Inferior parietal cortex (tissue), 1 donor: Measurements from ENCODE around the gene UBAP2L.
"Not testable (repeated sequence)": the region's sequence is repeated elsewhere in the genome, so short reads cannot be mapped to it uniquely, and the experiment has no call there.

Source experiments
- DNase-seq: peaks from one replicate; pipeline ENCODE4 v3.0.0-alpha.2; 2016; ENCODE audit errors: extremely low spot score

The UBAP2L gene

GRCh38 chr1:154198756-154199562 is 21.8 kb upstream of the UBAP2L start:
- DNase-seq = peak; percentile 73

GRCh38 chr1:154199563-154199879 is 21.2 kb upstream of the UBAP2L start:
- DNase-seq = no peak

- not testable (repeated sequence) for DNase-seq
Observed at GRCh38 chr1:154205778-154206177, 15.0 kb upstream of the UBAP2L start.

- no peak for DNase-seq
Observed at GRCh38 chr1:154206196-154206595, 14.6 kb upstream of the UBAP2L start, which contains the start of gene CFAP141. CFAP141 (minus strand) TSS chr1:154206333; CDS start chr1:154206307, 26 bp downstream.

- no peak for DNase-seq
Observed at GRCh38 chr1:154207262-154207661, 13.5 kb upstream of the UBAP2L start.

GRCh38 chr1:154208677-154209388 is 11.9 kb upstream of the UBAP2L start:
- DNase-seq = no peak

GRCh38 chr1:154212083-154212482 is 8.7 kb upstream of the UBAP2L start:
- no peak for DNase-seq

- DNase-seq = no peak
Observed at GRCh38 chr1:154213274-154213673, 7.5 kb upstream of the UBAP2L start.

GRCh38 chr1:154218545-154218944 is 2.2 kb upstream of the UBAP2L start:
- DNase-seq = no peak

GRCh38 chr1:154219541-154219940 is 1.2 kb upstream of the UBAP2L start:
- no peak for DNase-seq

- no peak for DNase-seq
Observed at GRCh38 chr1:154220970-154221277, 169 bp downstream of the UBAP2L start.

- peak; percentile 33 for DNase-seq
Observed at GRCh38 chr1:154221278-154222001, 685 bp downstream of the UBAP2L start.

GRCh38 chr1:154222518-154222917 is 1.8 kb downstream of the UBAP2L start:
- no peak for DNase-seq

GRCh38 chr1:154222918-154223317 is 2.2 kb downstream of the UBAP2L start:
- no peak for DNase-seq

GRCh38 chr1:154223621-154224020 is 2.9 kb downstream of the UBAP2L start:
- no peak for DNase-seq

- no peak for DNase-seq
Observed at GRCh38 chr1:154225370-154225769, 4.6 kb downstream of the UBAP2L start.

GRCh38 chr1:154231112-154231511 is 10.4 kb downstream of the UBAP2L start:
- DNase-seq = not testable (repeated sequence)

GRCh38 chr1:154233127-154233526 is 12.4 kb downstream of the UBAP2L start:
- DNase-seq = not testable (repeated sequence)

GRCh38 chr1:154236855-154237254 is 16.1 kb downstream of the UBAP2L start:
- DNase-seq = no peak

- no peak for DNase-seq
Observed at GRCh38 chr1:154237435-154237834, 16.7 kb downstream of the UBAP2L start.

GRCh38 chr1:154237880-154238506 is 17.2 kb downstream of the UBAP2L start:
- no peak for DNase-seq

- no peak for DNase-seq
Observed at GRCh38 chr1:154239491-154239890, 18.7 kb downstream of the UBAP2L start.
